ENCODE measurements around the gene METTL3.

Gene METTL3

DNA sequence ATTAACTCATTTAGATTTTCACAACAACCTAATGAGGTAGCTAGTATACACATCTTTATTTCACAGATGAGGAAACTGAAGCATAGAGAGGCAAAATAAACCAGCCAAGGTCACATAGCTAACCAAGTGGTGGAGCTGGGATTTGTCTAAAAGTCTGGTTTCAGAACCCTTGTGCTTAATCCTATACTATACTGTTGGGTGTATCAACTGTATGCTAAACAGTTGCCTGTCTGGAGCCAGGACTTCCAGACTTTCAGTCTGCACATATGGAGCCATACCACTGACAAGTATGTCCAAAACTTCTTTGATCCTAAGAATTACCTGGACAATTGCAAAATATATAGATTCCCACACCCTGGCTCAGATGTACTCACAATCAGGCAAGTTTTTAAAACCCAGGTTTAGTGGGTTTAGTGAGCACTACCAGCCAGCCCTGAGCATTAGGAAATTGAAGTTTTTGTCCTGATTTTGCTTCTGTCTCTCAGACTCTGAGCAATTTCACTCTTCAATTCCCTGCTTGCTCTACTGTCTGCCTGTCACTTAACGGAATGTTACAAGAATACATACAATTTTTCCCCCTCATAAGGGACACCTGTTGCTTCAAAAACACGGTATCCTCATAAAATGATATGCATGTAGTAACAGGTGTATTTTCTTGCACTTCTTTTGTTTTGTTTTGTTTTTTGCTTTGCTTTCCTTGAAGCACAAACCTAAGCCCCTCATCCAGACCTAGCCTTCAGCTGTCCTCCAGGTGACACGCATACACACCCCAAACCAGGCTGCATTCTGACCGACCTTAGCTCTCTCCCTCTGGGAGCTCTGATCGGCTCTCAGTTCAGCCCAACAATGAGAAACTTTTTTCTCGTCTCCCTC, 24.6 kb upstream of the METTL3 start:
- H3K4me3 ChIP-seq (replicated peaks in 1 of 2; ENCODE audit: low read depth in 2 of 2, low read length in 2 of 2), result no peak overlapping the region

DNA sequence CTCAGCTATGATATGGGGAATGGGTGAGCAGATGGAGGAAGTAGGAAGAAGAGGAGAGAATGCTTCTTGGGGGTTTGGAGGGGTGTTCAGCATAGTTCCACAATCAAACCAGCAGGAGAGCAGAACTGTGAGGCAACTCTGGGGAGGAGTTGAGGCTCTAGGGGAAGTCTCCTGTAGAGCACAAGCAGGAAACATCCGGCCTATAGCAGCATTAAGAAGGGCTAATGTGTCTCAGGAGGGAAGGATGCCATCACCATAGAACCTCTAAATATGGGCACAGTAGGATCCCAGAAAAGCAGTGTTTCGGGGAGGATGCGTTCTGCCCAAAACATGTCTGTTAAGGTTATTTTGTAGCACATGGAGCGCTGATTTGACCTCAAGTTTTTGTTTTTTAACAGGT, 23.4 kb upstream of the METTL3 start:
- no peak for DNase-seq (ENCODE audit: low read depth in 2 of 2)
- TF ChIP-seq, protein P1, sequence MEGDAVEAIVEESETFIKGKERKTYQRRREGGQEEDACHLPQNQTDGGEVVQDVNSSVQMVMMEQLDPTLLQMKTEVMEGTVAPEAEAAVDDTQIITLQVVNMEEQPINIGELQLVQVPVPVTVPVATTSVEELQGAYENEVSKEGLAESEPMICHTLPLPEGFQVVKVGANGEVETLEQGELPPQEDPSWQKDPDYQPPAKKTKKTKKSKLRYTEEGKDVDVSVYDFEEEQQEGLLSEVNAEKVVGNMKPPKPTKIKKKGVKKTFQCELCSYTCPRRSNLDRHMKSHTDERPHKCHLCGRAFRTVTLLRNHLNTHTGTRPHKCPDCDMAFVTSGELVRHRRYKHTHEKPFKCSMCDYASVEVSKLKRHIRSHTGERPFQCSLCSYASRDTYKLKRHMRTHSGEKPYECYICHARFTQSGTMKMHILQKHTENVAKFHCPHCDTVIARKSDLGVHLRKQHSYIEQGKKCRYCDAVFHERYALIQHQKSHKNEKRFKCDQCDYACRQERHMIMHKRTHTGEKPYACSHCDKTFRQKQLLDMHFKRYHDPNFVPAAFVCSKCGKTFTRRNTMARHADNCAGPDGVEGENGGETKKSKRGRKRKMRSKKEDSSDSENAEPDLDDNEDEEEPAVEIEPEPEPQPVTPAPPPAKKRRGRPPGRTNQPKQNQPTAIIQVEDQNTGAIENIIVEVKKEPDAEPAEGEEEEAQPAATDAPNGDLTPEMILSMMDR (IDR thresholded peaks at IDR 0.05; ENCODE audit: low read depth, low read length), result no peak
- no peak overlapping the region for H3K4me3 ChIP-seq (replicated peaks in 1 of 2; ENCODE audit: low read depth in 2 of 2, low read length in 2 of 2)

More for the DNA sequence above, 24.6 kb upstream of the METTL3 start:
- DNase-seq (ENCODE audit: low read depth in 2 of 2), result no peak
- TF ChIP-seq, protein P1 (IDR thresholded peaks at IDR 0.05; ENCODE audit: low read depth, low read length), result no peak

DNA sequence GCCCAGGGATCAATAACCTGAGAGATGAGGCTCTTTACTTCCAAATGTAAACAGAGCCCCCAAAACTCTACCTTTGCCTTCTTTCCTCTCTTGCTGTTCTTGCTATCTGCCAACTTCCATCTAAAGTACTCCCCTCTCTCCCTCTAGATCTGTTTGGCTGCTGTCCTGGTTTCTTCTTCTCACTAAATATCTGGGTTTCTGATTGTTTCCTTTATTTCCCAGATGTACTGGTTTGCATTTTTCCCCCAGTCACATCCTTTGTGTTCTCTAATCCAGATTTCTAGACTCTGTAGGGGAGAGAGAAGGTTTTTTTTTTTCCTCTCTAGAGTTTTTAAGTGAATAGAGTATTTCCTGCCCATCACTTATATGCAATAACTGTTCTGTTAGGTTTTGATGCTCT, 22.2 kb upstream of the METTL3 start:
- TF ChIP-seq, protein P1 (IDR thresholded peaks at IDR 0.05; ENCODE audit: low read depth, low read length), result no peak
- no peak overlapping the region for H3K4me3 ChIP-seq (replicated peaks in 1 of 2; ENCODE audit: low read depth in 2 of 2, low read length in 2 of 2)
- no peak for DNase-seq (ENCODE audit: low read depth in 2 of 2)

DNA sequence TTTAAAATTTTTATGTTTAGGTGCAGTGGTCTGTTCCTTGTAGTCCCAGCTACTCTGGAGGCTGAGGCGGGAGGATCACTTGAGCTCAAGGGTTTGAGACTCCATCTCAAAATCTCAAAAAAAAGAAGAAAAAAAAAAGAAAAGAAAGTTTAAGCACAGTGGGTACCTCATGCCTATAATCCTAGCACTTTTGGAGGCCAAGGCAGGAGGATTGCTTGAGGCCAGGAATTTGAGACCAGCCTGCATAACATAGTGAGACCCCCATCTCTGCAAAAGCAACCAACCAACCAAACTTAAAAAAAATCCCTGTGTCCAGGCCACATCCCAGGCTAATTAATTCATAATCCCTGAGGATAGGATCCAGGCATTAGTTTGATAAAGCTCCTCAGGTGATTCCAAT, 18.4 kb upstream of the METTL3 start:
- TF ChIP-seq, protein P1 (IDR thresholded peaks at IDR 0.05; ENCODE audit: low read depth, low read length), result no peak
- DNase-seq (ENCODE audit: low read depth in 2 of 2), result no peak

DNA sequence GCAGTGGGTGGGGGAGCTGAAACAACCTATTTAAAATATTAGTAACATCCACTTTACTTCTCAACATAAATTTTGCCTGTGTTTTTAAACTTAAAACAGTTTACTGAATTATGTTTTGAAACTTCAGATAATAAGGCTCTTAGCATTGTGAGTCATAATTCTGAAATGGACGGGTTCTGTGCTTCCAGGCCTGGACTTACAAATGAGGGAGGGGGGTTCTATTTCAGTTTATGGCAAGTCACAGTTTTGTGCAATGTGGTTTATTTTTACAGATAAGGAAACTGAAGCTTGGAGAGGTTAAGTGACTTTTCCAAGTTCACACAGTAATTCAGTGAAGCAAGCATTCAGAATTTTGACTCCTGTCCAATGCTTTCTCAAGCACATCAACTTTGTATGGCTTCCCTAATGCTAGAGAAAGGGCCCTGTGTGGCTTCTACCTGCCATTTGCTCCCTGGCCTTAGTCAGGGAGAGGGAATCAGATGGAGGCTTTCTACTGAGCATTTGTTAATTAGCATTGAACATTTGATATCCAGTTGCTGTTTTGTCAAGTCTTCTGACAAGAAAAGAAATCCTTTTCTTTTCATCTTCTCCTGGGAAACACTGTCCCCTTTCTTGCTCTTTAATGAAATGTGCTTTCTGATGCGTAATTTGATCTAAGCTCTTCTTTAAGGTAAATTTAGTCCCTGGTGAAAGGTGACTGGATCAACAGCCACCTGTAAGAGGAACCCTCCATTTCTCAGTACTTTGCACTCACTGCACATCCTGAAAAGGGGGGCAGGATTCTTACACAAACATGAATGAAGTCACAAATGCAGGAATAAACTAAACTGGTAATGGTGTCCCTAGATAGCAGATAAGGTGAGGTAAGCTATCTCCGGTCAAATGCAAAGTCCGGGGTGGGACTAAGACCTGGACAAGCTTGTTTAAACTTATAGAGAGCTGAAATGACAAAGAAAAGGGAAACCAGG, 17.5 kb upstream of the METTL3 start:
- DNase-seq (ENCODE audit: low read depth in 2 of 2), result peak; percentile 30 to 71
- no peak overlapping the region for H3K4me3 ChIP-seq (replicated peaks in 1 of 2; ENCODE audit: low read depth in 2 of 2, low read length in 2 of 2)
- TF ChIP-seq, protein P1 (IDR thresholded peaks at IDR 0.05; ENCODE audit: low read depth, low read length), result no peak

More for the DNA sequence above, 18.4 kb upstream of the METTL3 start:
- H3K4me3 ChIP-seq (replicated peaks in 1 of 2; ENCODE audit: low read depth in 2 of 2, low read length in 2 of 2), result no peak overlapping the region

DNA sequence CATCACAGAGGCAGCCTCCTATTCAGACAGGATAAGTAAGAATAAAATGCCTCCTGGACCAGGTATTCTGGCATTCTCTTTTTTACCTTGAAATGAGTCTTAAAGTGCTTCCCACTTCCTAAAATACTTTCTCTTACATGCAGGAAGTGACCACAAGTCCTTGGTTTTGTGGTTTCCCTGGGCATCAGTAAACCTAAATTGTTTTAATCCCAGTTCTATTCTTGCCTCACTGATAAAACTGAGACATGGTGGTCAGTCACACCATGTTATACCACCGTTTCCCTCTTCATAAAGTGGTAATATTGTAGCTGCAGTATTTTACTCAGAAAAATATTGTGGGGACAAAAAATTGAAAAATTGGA, 16.2 kb upstream of the METTL3 start:
- H3K4me3 ChIP-seq (replicated peaks in 1 of 2; ENCODE audit: low read depth in 2 of 2, low read length in 2 of 2), result no peak overlapping the region
- no peak for DNase-seq (ENCODE audit: low read depth in 2 of 2)
- TF ChIP-seq, protein P1 (IDR thresholded peaks at IDR 0.05; ENCODE audit: low read depth, low read length), result no peak

Measured in cardiac fibroblast (primary cell).